Esophagus squamous epithelium (tissue), 5 donors: Measurements from ENCODE around the gene ZNF548. TPM values are rescaled to one million over a fixed set of nuclear protein-coding genes. Genes with fewer than 3 reads are reported as not detected.
"Not testable (repeated sequence)": the region's sequence is repeated elsewhere in the genome, so short reads cannot be mapped to it uniquely, and the experiment has no call there.

Experiments used
- DNase-seq: peaks from one replicate; lab custom pipeline; 2025; lab: John Stamatoyannopoulos, UW
- H3K27ac ChIP-seq, 4 donors: fragments of 200-600 bp; sonication (generic); one replicate each; pipeline ENCODE4 v1.5.1; 2016 to 2019; ENCODE audit warnings: mild to moderate bottlenecking in 1 of 4
- H3K27me3 ChIP-seq, 4 donors: fragments of 200-600 bp; sonication (generic); 1 replicate in 3 of 4; 2 replicates in 1 of 4; pipeline versions ENCODE4 v1.5.1 to v1.6.0; 2017 to 2021; ENCODE audit warnings: antibody characterized with exemption in 1 of 4
- H3K36me3 ChIP-seq, 3 donors: fragments of 200-600 bp; sonication (generic); one replicate each; pipeline ENCODE4 v1.5.1; 2016 to 2019
- H3K4me1 ChIP-seq, 3 donors: fragments of 200-600 bp; sonication (generic); one replicate each; pipeline ENCODE4 v1.5.1; 2017 to 2019
- H3K4me3 ChIP-seq, 4 donors: fragments of 200-600 bp; sonication (generic); 1 replicate in 3 of 4; 2 replicates in 1 of 4; pipeline ENCODE4 v1.5.1; 2016 to 2019; ENCODE audit warnings: mild to moderate bottlenecking in 2 of 4, moderate library complexity in 1 of 4
- H3K9me3 ChIP-seq, 3 donors: fragments of 200-600 bp; sonication (generic); one replicate each; pipeline ENCODE4 v1.5.1; 2016 to 2019
- CTCF ChIP-seq, 6 experiments: fragments of 450-650 bp in 4 of 6; fragments of 200-600 bp in 2 of 6; sonication (generic) in 2 of 6; IDR thresholded peaks; one replicate each; pipeline ENCODE4 v1.5.1; 2016 to 2019; ENCODE audit warnings: antibody characterized with exemption in 6 of 6, mild to moderate bottlenecking in 4 of 6, moderate library complexity in 4 of 6
- POLR2A ChIP-seq, 4 donors: fragments of 450-650 bp; IDR thresholded peaks; one replicate each; pipeline ENCODE4 v1.6.1; 2017; ENCODE audit warnings: antibody characterized with exemption in 4 of 4, mild to moderate bottlenecking in 4 of 4, moderate library complexity in 3 of 4
- WGBS, 2 donors: methylation state at CpG; one replicate each; pipeline ENCODE4 v1.1.5; 2018; 5-methylcytosine and 5-hydroxymethylcytosine counted together
- intact Hi-C: fragments of 100-400 bp; cut with DNase I; formaldehyde crosslinking; loops from one replicate; pipeline ENCODE4 v1.15.0; 2022
- total RNA-seq, 4 donors: library from RNA; depleted of rRNA; stranded (reverse); fragments of >200 nt; gene quantifications; one replicate each; pipeline ENCODE4 v1.1.0, GENCODE V29; 2016
- donor health status: DM: yes; HTN: yes; CAD: no.

ZNF548 gene
- total RNA-seq, 4 donors from 2014 or later = 7.7 to 26.9 (median 11.2) TPM

GRCh38 chr19:57362997-57363687, 26.5 kb upstream of the ZNF548 start, which contains the start of the genes TRAPPC2B and ZNF547:
Gene TRAPPC2B (plus strand): TSS chr19:57363551. CDS start chr19:57364834, 1,283 bp downstream.
Gene ZNF547 (plus strand): TSS chr19:57363551. CDS start chr19:57368556, 5,005 bp downstream.
- intact Hi-C loops = loop anchor here (10.0 kb wide), 1 partner anchor 642 kb away; the partner anchor contains the start of gene ZNF606

GRCh38 chr19:57363688-57364181, 25.9 kb upstream of the ZNF548 start:
- peak overlapping the region; percentile 94 to 99 (median 95) for H3K27ac ChIP-seq
- intact Hi-C loops = loop anchor here (10.0 kb wide), 1 partner anchor 641 kb away; the partner anchor contains the start of gene ZNF606
- no peaks in the 10 kb centered on the region for H3K27me3 ChIP-seq
- H3K9me3 ChIP-seq = no peaks in the 10 kb centered on the region
- peaks cover 6 to 28% (median 9%) of the 10 kb centered on the region in 3 donors for H3K4me1 ChIP-seq
- DNase-seq = no peak
- peaks cover 0 to 14% (median 0%) of the 10 kb centered on the region in 3 donors for H3K36me3 ChIP-seq
- 1 to 2% methylated on average over 8 to 11 of the region's 18 CpGs for WGBS, 2 donors
- peak overlapping the region; percentile 69 to 98 (median 82) for H3K4me3 ChIP-seq
- TF ChIP-seq CTCF (IDR thresholded peaks at IDR 0.05) = no peak
- no peak for TF ChIP-seq POLR2A (IDR thresholded peaks at IDR 0.05)

More at GRCh38 chr19:57362997-57363687, 26.5 kb upstream of the ZNF548 start, which contains the start of the genes TRAPPC2B and ZNF547:
- 2 to 5% methylated on average over 5 to 15 of the region's 47 CpGs for WGBS, 2 donors
- H3K9me3 ChIP-seq = peaks cover 0 to 3% (median 0%) of the 10 kb centered on the region in 3 donors
- DNase-seq = peak; percentile 90
- peaks cover 6 to 28% (median 9%) of the 10 kb centered on the region in 3 donors for H3K4me1 ChIP-seq
- TF ChIP-seq POLR2A (IDR thresholded peaks at IDR 0.05) (peak in 3 of 4 donors; percentile 5 to 67 (median 56)), CTCF (IDR thresholded peaks at IDR 0.05) (peak in 1 of 6 experiments; percentile 14)
- peaks cover 0 to 18% (median 0%) of the 10 kb centered on the region in 3 donors for H3K36me3 ChIP-seq
- H3K27ac ChIP-seq = peak within 1 kb of the TSS; percentile 94 to 99 (median 95)
- H3K27me3 ChIP-seq = no peaks in the 10 kb centered on the region
- H3K4me3 ChIP-seq = peak within 1 kb of the TSS; percentile 69 to 98 (median 82)

GRCh38 chr19:57366776-57367175, 22.9 kb upstream of the ZNF548 start:
- DNase-seq = no peak
- Histone ChIP-seq H3K36me3 (peaks cover 0 to 20% (median 0%) of the 10 kb centered on the region in 3 donors), H3K27ac (no peak overlapping the region), H3K4me1 (peaks cover 6 to 22% (median 9%) of the 10 kb centered on the region in 3 donors), H3K27me3 (no peaks in the 10 kb centered on the region), H3K9me3 (no peaks in the 10 kb centered on the region), H3K4me3 (no peak overlapping the region)
- WGBS, 2 donors = 92 to 93% methylated on average over 2 of the region's 2 CpGs
- TF ChIP-seq CTCF (IDR thresholded peaks at IDR 0.05) = no peak
- TF ChIP-seq POLR2A (IDR thresholded peaks at IDR 0.05) = no peak
- intact Hi-C loops = loop anchor here (10.0 kb wide), 1 partner anchor 638 kb away; the partner anchor contains the start of gene ZNF606

GRCh38 chr19:57374179-57374578, 15.5 kb upstream of the ZNF548 start:
- Histone ChIP-seq H3K36me3 (peaks cover 10 to 85% (median 24%) of the 10 kb centered on the region in 3 donors), H3K4me3 (no peak overlapping the region), H3K9me3 (peaks cover 0 to 59% (median 46%) of the 10 kb centered on the region in 3 donors), H3K27me3 (no peaks in the 10 kb centered on the region), H3K27ac (no peak overlapping the region), H3K4me1 (no peaks in the 10 kb centered on the region)
- TF ChIP-seq POLR2A (IDR thresholded peaks at IDR 0.05) (no peak), CTCF (IDR thresholded peaks at IDR 0.05) (no peak)
- WGBS, 2 donors = 89 to 96% methylated on average over 3 to 4 of the region's 6 CpGs
- intact Hi-C loops = no loop called here
- no peak for DNase-seq

- H3K27me3 ChIP-seq, DNase-seq, H3K27ac ChIP-seq, H3K4me1 ChIP-seq, intact Hi-C loops, H3K4me3 ChIP-seq: not testable (repeated sequence)
- WGBS, 2 donors = 94 to 100% methylated on average over 2 of the region's 2 CpGs
- H3K36me3 ChIP-seq = peaks cover 10 to 89% (median 24%) of the 10 kb centered on the region in 3 donors
- peaks cover 0 to 63% (median 46%) of the 10 kb centered on the region in 3 donors for H3K9me3 ChIP-seq
Observed at GRCh38 chr19:57374647-57375046, 15.0 kb upstream of the ZNF548 start.
